Right cardiac atrium (tissue), 5 donors: Measurements from ENCODE around the gene CCDC28A. TPM values are rescaled to one million over a fixed set of nuclear protein-coding genes. Genes with fewer than 3 reads are reported as not detected.
"Not testable (repeated sequence)": the region's sequence is repeated elsewhere in the genome, so short reads cannot be mapped to it uniquely, and the experiment has no call there.

Experiments
- ATAC-seq, 2 donors: fragments of 200-7000 bp; cut with Tn5 transposase; one replicate each; pipeline versions ENCODE4 v1.8.0 to v1.9.1; 2020; ENCODE audit warnings: moderate library complexity in 2 of 2, mild to moderate bottlenecking in 1 of 2
- DNase-seq, 3 donors: peaks; one replicate each; pipeline ENCODE4 v3.0.0-alpha.2; 2020
- H3K27ac ChIP-seq: one replicate; pipeline ENCODE4 v1.5.1; 2013; ENCODE audit warnings: mild to moderate bottlenecking, low read length, control low read depth, moderate library complexity
- H3K27me3 ChIP-seq: one replicate; pipeline ENCODE4 v1.6.1; 2013; ENCODE audit not compliant: control insufficient read depth, insufficient read depth
- H3K4me1 ChIP-seq: one replicate; pipeline ENCODE4 v1.6.1; 2013; ENCODE audit warnings: low read length; ENCODE audit not compliant: control insufficient read depth, insufficient read depth
- H3K4me3 ChIP-seq: one replicate; pipeline ENCODE4 v1.5.1; 2013; ENCODE audit warnings: low read length, control low read depth
- H3K9me3 ChIP-seq: one replicate; pipeline ENCODE4 v1.6.1; 2013; ENCODE audit warnings: low read length; ENCODE audit not compliant: control insufficient read depth
- WGBS: extraction: QIAGEN DNeasy Blood & Tissue Kit; methylation state at CpG from one replicate; pipeline ENCODE4 v1.1.7; 2013; 5-methylcytosine and 5-hydroxymethylcytosine counted together
- intact Hi-C, 4 donors: fragments of 100-400 bp; cut with DNase I; formaldehyde crosslinking; loops; one replicate each; pipeline versions ENCODE4 v1.11.0 to v1.14.0; 2022 to 2023
- long read RNA-seq, 4 donors: library from polyadenylated mRNA; unstranded; transcript quantifications; one replicate each; pipeline ENCODE4 v2.0.0, GENCODE V29; 2020 to 2021
- polyA plus RNA-seq: library from polyadenylated mRNA; stranded (reverse); fragments of 200-250 nt; gene quantifications from one replicate; pipeline ENCODE4 v1.2.3, GENCODE V29; 2013
- total RNA-seq, 4 donors: library from RNA; stranded (reverse); fragmentation: NEBNext Ultra II Directional; extraction: Animal tissue kit (Norgen Biotek cat#: 25700); gene quantifications; one replicate each; pipeline ENCODE4 v1.2.1, GENCODE V29; 2021
- donor health status: healthy with polysubstance abuse.
- donor health status: DM: no; HTN: yes; CAD: no.
- donor health status: DM: no; HTN: no; CAD: no.
- donor health status: DM: no; HTN: yes; CAD: no; lungs with severe emphysema.
- donor health status: DM: yes; HTN: yes; CAD: no.

The CCDC28A gene
- total RNA-seq: 10 to 100 TPM in 1 of 4 donors, 1 to 10 TPM in 3; 6.7 to 11.6 (median 9.7) TPM
- polyA plus RNA-seq: 13.4 TPM
- long read RNA-seq, donor 1, transcript CCDC28A-202 (6 exons, 1,505 nt): major isoform, 13 of 19 reads
- long read RNA-seq, donor 1, partial matches to known transcripts: 2 of 19 reads
- long read RNA-seq, donor 1, other reads (novel, unspliced or antisense): 4 of 19 reads
- long read RNA-seq, donor 2, partial matches to known transcripts: 2 of 4 reads
- long read RNA-seq, donor 2, other reads (novel, unspliced or antisense): 0 of 4 reads
- long read RNA-seq, donor 3, transcript CCDC28A-202 (6 exons, 1,505 nt): major isoform, 13 of 16 reads
- long read RNA-seq, donor 3, partial matches to known transcripts: 0 of 16 reads
- long read RNA-seq, donor 3, other reads (novel, unspliced or antisense): 3 of 16 reads
- long read RNA-seq, donor 4, partial matches to known transcripts: 0 of 4 reads
- long read RNA-seq, donor 4, other reads (novel, unspliced or antisense): 2 of 4 reads

GRCh38 chr6:138773177-138774091 is at the start of gene CCDC28A:
TSS of gene CCDC28A (plus strand) at chr6:138773769. CDS start at chr6:138776121, 2,352 bp downstream.
- peaks cover 3% of the 10 kb centered on the region for H3K4me1 ChIP-seq
- intact Hi-C loops: loop anchor here in 1 of 4 donors (10.0 kb wide), 1 partner anchor 359 kb away; no protein-coding TSS in a partner anchor
- H3K4me3 ChIP-seq: peak within 1 kb of the TSS; percentile 69
- no peaks in the 10 kb centered on the region for H3K27me3 ChIP-seq
- H3K9me3 ChIP-seq: no peaks in the 10 kb centered on the region
- peak within 1 kb of the TSS; percentile 100 for H3K27ac ChIP-seq
- ATAC-seq (peak; percentile 97 to 98), DNase-seq (peak; percentile 95 to 98 (median 97))
- under 1% methylated on average over 47 of the region's 47 CpGs for WGBS

GRCh38 chr6:138724015-138724414 is 49.6 kb upstream of the CCDC28A start:
- peak; percentile 49 to 61 for ATAC-seq
- intact Hi-C loops: no loop called here
- H3K9me3 ChIP-seq: no peaks in the 10 kb centered on the region

GRCh38 chr6:138726066-138726756 is 47.4 kb upstream of the CCDC28A start:
- intact Hi-C loops: no loop called here
- no peak for DNase-seq
- WGBS: 94% methylated on average over 7 of the region's 7 CpGs
- Histone ChIP-seq H3K27ac (no peak overlapping the region), H3K4me1 (no peaks in the 10 kb centered on the region), H3K4me3 (no peak overlapping the region), H3K9me3 (no peaks in the 10 kb centered on the region), H3K27me3 (no peaks in the 10 kb centered on the region)
- no peak for ATAC-seq

More at GRCh38 chr6:138724015-138724414, 49.6 kb upstream of the CCDC28A start:
- H3K4me3 ChIP-seq: no peak overlapping the region
- peaks cover 4% of the 10 kb centered on the region for H3K4me1 ChIP-seq
- no peaks in the 10 kb centered on the region for H3K27me3 ChIP-seq
- no peak overlapping the region for H3K27ac ChIP-seq
- 46% methylated on average over 3 of the region's 3 CpGs for WGBS
- DNase-seq: peak in 2 of 3 donors; percentile 48 to 61

- Histone ChIP-seq H3K9me3 (no peaks in the 10 kb centered on the region), H3K4me3 (no peak overlapping the region), H3K4me1 (no peaks in the 10 kb centered on the region), H3K27ac (no peak overlapping the region), H3K27me3 (no peaks in the 10 kb centered on the region)
- DNase-seq (no peak), ATAC-seq (no peak)
- intact Hi-C loops: no loop called here
- WGBS: 93% methylated on average over 3 of the region's 3 CpGs
These were observed 46.8 kb upstream of the CCDC28A start for GRCh38 chr6:138726757-138727097.

GRCh38 chr6:138727182-138727581 is 46.4 kb upstream of the CCDC28A start:
- intact Hi-C loops: no loop called here
- no peaks in the 10 kb centered on the region for H3K27me3 ChIP-seq
- no peak for DNase-seq
- H3K27ac ChIP-seq: no peak overlapping the region
- 80% methylated on average over 3 of the region's 3 CpGs for WGBS
- H3K9me3 ChIP-seq: no peaks in the 10 kb centered on the region
- H3K4me3 ChIP-seq: no peak overlapping the region
- no peak for ATAC-seq
- no peaks in the 10 kb centered on the region for H3K4me1 ChIP-seq

- 75% methylated on average over 2 of the region's 2 CpGs for WGBS
- no peaks in the 10 kb centered on the region for H3K4me1 ChIP-seq
- DNase-seq (no peak), ATAC-seq (no peak)
- no peaks in the 10 kb centered on the region for H3K27me3 ChIP-seq
- H3K4me3 ChIP-seq: no peak overlapping the region
- H3K9me3 ChIP-seq: no peaks in the 10 kb centered on the region
- intact Hi-C loops: no loop called here
- H3K27ac ChIP-seq: no peak overlapping the region
These were observed 44.9 kb upstream of the CCDC28A start for GRCh38 chr6:138728662-138729061.

GRCh38 chr6:138730037-138730436 is 43.5 kb upstream of the CCDC28A start:
- H3K9me3 ChIP-seq, intact Hi-C loops, H3K27me3 ChIP-seq, H3K4me1 ChIP-seq, H3K27ac ChIP-seq, ATAC-seq, H3K4me3 ChIP-seq, DNase-seq: not testable (repeated sequence)
- 94% methylated on average over 5 of the region's 5 CpGs for WGBS

GRCh38 chr6:138734585-138734984 is 39.0 kb upstream of the CCDC28A start:
- intact Hi-C loops: no loop called here
- no peak for DNase-seq
- no peaks in the 10 kb centered on the region for H3K4me1 ChIP-seq

GRCh38 chr6:138736640-138737039 is 36.9 kb upstream of the CCDC28A start:
- intact Hi-C loops: no loop called here
- H3K4me1 ChIP-seq: no peaks in the 10 kb centered on the region
- no peak overlapping the region for H3K4me3 ChIP-seq
- WGBS: 93% methylated on average over 5 of the region's 5 CpGs
- ATAC-seq (no peak), DNase-seq (no peak)
- no peaks in the 10 kb centered on the region for H3K9me3 ChIP-seq
- H3K27me3 ChIP-seq: no peaks in the 10 kb centered on the region
- H3K27ac ChIP-seq: no peak overlapping the region

More at GRCh38 chr6:138734585-138734984, 39.0 kb upstream of the CCDC28A start:
- H3K27me3 ChIP-seq: no peaks in the 10 kb centered on the region
- no peak overlapping the region for H3K4me3 ChIP-seq
- H3K27ac ChIP-seq: no peak overlapping the region
- H3K9me3 ChIP-seq: no peaks in the 10 kb centered on the region
- 98% methylated on average over 1 of the region's 1 CpG for WGBS
- no peak for ATAC-seq

GRCh38 chr6:138752017-138752416 is 21.6 kb upstream of the CCDC28A start:
- H3K9me3 ChIP-seq: no peaks in the 10 kb centered on the region
- no peaks in the 10 kb centered on the region for H3K27me3 ChIP-seq
- H3K27ac ChIP-seq: no peak overlapping the region
- H3K4me3 ChIP-seq: no peak overlapping the region
- intact Hi-C loops: no loop called here
- DNase-seq (no peak), ATAC-seq (no peak)
- no peaks in the 10 kb centered on the region for H3K4me1 ChIP-seq
- WGBS: 88% methylated on average over 4 of the region's 4 CpGs
